NCI-H128 (cell line): Measurements from ENCODE around the gene FOSB.

Experiments used
- DNase-seq: peaks from one replicate; lab custom pipeline; 2025; ENCODE audit not compliant: unreplicated experiment; lab: John Stamatoyannopoulos, UW

The FOSB gene

GRCh38 chr19:45442408-45442777, 25.4 kb upstream of the FOSB start:
- no peak for DNase-seq

GRCh38 chr19:45442778-45443461, 24.9 kb upstream of the FOSB start:
- DNase-seq = no peak

GRCh38 chr19:45443462-45444317, 24.1 kb upstream of the FOSB start:
- no peak for DNase-seq

- no peak for DNase-seq
These were observed 23.3 kb upstream of the FOSB start for GRCh38 chr19:45444318-45445041.

- DNase-seq = no peak
These were observed 22.7 kb upstream of the FOSB start for GRCh38 chr19:45445139-45445538.

GRCh38 chr19:45446295-45446694, 21.5 kb upstream of the FOSB start:
- no peak for DNase-seq

GRCh38 chr19:45446944-45447343, 20.9 kb upstream of the FOSB start:
- DNase-seq = no peak

GRCh38 chr19:45448425-45448756, 19.4 kb upstream of the FOSB start:
- DNase-seq = no peak

- no peak for DNase-seq
These were observed 18.9 kb upstream of the FOSB start for GRCh38 chr19:45448887-45449299.

GRCh38 chr19:45450012-45450333, 17.8 kb upstream of the FOSB start:
- no peak for DNase-seq

GRCh38 chr19:45451131-45451849, 16.5 kb upstream of the FOSB start:
- no peak for DNase-seq

GRCh38 chr19:45451850-45452387, 15.9 kb upstream of the FOSB start:
- no peak for DNase-seq

GRCh38 chr19:45455707-45456499, 11.9 kb upstream of the FOSB start:
- DNase-seq = no peak

GRCh38 chr19:45456500-45456815, 11.3 kb upstream of the FOSB start:
- no peak for DNase-seq

GRCh38 chr19:45457776-45458175, 10.0 kb upstream of the FOSB start:
- no peak for DNase-seq

- DNase-seq = no peak
These were observed 6.9 kb upstream of the FOSB start for GRCh38 chr19:45460807-45461347.

GRCh38 chr19:45462174-45462573, 5.6 kb upstream of the FOSB start:
- DNase-seq = no peak

GRCh38 chr19:45463241-45463640, 4.6 kb upstream of the FOSB start:
- DNase-seq = no peak

GRCh38 chr19:45464274-45464673, 3.5 kb upstream of the FOSB start:
- DNase-seq = no peak

GRCh38 chr19:45464852-45465441, 2.8 kb upstream of the FOSB start:
- no peak for DNase-seq
